WTC11 (cell line): ENCODE results near the gene GOT2.

ENCODE experiments used
- CTCF ChIP-seq: fragments of 200-600 bp; IDR thresholded peaks from 2 replicates; pipeline ENCODE4 v1.8.0; 2022; ENCODE audit warnings: antibody characterized with exemption
- ELF4 ChIP-seq: sonication (generic); formaldehyde crosslinking; IDR thresholded peaks from 2 replicates; pipeline ENCODE4 v1.8.1; 2022; ENCODE audit warnings: low read depth, mild to moderate bottlenecking, moderate library complexity, missing genetic modification reagents
- ETV6 ChIP-seq: sonication (generic); formaldehyde crosslinking; IDR thresholded peaks from 2 replicates; pipeline ENCODE4 v1.8.1; 2022; ENCODE audit warnings: mild to moderate bottlenecking, missing genetic modification reagents
- GTF2I ChIP-seq: fragments of 250-450 bp; sonication (Bioruptor Pico); conservative IDR thresholded peaks from 2 replicates; pipeline ENCODE4 v1.4.0; 2021; ENCODE audit warnings: mild to moderate bottlenecking
- NFE2L1 ChIP-seq: sonication (generic); formaldehyde crosslinking; IDR thresholded peaks from 2 replicates; pipeline ENCODE4 v1.8.1; 2023; ENCODE audit warnings: missing genetic modification reagents
- NR3C1 ChIP-seq: sonication (generic); formaldehyde crosslinking; conservative IDR thresholded peaks from 2 replicates; pipeline ENCODE4 v1.8.1; 2023; ENCODE audit warnings: low read depth, mild to moderate bottlenecking, missing genetic modification reagents
- TEAD4 ChIP-seq: sonication (generic); formaldehyde crosslinking; IDR thresholded peaks from 2 replicates; pipeline ENCODE4 v1.8.0; 2022; ENCODE audit warnings: mild to moderate bottlenecking, missing genetic modification reagents
- ZNF416 ChIP-seq: fragments of 250-450 bp; sonication (Bioruptor Pico); IDR thresholded peaks from 2 replicates; pipeline ENCODE4 v1.9.0; 2021; ENCODE audit warnings: mild to moderate bottlenecking, inconsistent platforms
- ZNF425 ChIP-seq: fragments of 250-450 bp; sonication (Bioruptor Pico); conservative IDR thresholded peaks from 2 replicates; pipeline ENCODE4 v1.9.0; 2021; ENCODE audit warnings: mild to moderate bottlenecking
- TF ChIP-seq, protein P1 (sequence below): sonication (generic); formaldehyde crosslinking; conservative IDR thresholded peaks from 2 replicates; pipeline ENCODE4 v1.8.1; 2023; ENCODE audit warnings: mild to moderate bottlenecking, low read depth, missing genetic modification reagents, moderate library complexity

- TF ChIP-seq CTCF (no peak), ZNF425 (CRISPR knock-in tag) (no peak), NFE2L1 (CRISPR knock-in tag) (no peak), ETV6 (CRISPR knock-in tag) (no peak), TEAD4 (no peak), ELF4 (CRISPR knock-in tag) (no peak), NR3C1 (CRISPR knock-in tag) (no peak), ZNF416 (CRISPR knock-in tag) (no peak), GTF2I (CRISPR knock-in tag) (no peak)
- TF ChIP-seq, protein P1, sequence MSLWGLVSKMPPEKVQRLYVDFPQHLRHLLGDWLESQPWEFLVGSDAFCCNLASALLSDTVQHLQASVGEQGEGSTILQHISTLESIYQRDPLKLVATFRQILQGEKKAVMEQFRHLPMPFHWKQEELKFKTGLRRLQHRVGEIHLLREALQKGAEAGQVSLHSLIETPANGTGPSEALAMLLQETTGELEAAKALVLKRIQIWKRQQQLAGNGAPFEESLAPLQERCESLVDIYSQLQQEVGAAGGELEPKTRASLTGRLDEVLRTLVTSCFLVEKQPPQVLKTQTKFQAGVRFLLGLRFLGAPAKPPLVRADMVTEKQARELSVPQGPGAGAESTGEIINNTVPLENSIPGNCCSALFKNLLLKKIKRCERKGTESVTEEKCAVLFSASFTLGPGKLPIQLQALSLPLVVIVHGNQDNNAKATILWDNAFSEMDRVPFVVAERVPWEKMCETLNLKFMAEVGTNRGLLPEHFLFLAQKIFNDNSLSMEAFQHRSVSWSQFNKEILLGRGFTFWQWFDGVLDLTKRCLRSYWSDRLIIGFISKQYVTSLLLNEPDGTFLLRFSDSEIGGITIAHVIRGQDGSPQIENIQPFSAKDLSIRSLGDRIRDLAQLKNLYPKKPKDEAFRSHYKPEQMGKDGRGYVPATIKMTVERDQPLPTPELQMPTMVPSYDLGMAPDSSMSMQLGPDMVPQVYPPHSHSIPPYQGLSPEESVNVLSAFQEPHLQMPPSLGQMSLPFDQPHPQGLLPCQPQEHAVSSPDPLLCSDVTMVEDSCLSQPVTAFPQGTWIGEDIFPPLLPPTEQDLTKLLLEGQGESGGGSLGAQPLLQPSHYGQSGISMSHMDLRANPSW (CRISPR knock-in tag) = no peak
These were observed 50.1 kb downstream of the GOT2 start for GRCh38 chr16:58684001-58684353.
